ENCODE results near the gene DDX10. TPM values are rescaled to one million over a fixed set of nuclear protein-coding genes. Genes with fewer than 3 reads are reported as not detected.

DDX10 gene
- total RNA-seq, 1 experiment from 2014 or later, result 26.3 TPM

DNA sequence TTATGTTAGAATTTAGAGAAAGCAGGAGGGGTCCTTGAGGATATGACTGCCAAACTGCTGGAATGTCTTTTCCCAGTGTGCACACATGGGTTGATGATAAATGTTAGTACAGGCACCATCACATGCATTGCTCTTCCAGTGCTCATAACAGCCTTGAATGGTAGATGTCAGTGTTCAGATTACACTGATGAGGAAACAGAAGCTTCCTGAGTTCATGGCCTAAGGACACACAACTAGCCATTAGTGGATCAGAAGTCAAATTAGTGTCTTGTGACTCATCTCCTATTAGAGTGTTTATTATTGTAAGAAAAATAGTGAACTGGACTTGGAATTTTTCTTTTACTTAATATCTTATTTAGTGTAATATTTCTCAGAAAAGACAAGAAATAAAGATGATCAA lies 241.5 kb downstream of the DDX10 start:
- DNase-seq (ENCODE audit: low spot score), result peak; percentile 31

DNA sequence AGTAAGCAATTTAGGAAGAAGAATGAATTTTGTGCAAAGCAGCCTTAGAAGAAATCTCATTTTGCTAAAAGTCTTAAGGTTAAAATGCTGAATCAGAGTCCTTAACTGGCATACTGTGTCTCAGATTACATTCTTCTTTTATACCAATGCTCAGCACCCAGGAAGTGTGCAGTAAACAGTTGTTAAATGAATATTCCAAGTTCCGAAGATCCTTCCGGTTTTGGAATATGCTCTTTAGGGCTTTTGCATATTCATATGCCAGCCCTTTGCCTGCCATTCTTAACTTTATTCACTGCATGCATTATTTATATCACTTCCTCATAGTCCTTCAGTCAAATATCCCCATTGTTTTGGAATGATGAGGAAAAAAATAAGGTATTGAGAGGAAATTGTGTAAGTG lies 242.0 kb downstream of the DDX10 start:
- DNase-seq (ENCODE audit: low spot score), result peak; percentile 40

- DNase-seq (ENCODE audit: low spot score), result no peak
Observed at GRCh38 chr11:108909041-108909440, 244.2 kb downstream of the DDX10 start.

DNA sequence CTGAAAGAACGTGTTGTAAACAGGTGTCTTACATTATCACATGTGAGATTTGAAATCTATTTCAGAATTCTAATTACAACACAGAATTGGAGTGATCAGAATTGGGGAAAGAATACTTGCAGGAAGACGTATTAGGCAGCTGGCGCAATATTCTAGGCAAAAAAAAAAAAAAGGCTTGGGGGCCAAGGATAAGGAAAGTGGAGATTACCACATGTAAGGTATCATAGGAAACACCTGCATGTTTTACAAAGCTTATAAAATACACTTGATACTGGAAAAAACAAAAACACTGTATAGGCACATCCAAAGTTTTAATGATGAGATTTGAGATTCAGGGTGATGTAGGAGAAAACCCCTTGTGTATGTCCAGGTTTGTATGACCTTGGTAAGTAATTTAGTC lies 245.1 kb downstream of the DDX10 start:
- no peak for DNase-seq (ENCODE audit: low spot score)

- no peak for DNase-seq (ENCODE audit: low spot score)
Observed at GRCh38 chr11:108912581-108912980, 247.7 kb downstream of the DDX10 start.

DNA sequence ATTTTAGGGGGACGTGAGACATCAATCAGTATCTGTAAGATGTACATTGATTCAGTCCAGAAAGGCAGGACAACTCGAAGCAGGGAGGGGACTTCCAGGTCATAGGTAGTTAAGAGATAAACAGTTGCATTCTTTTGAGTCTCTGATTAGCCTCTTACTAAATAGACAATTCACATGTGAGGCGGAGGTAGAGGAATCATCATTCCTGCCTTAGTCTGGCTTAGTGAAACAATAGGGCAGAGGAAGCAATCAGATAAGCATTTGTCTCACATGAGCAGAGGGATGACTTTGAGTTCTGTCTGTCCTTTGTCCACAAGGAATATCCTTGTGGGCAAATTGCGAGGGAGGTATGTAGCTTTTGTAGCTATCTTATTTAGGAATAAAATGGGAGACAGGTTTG lies 248.3 kb downstream of the DDX10 start:
- no peak for DNase-seq (ENCODE audit: low spot score)

- no peak for DNase-seq (ENCODE audit: low spot score)
Observed at GRCh38 chr11:108914211-108914610, 249.3 kb downstream of the DDX10 start.

GRCh38 chr11:108914981-108915380 lies 250.1 kb downstream of the DDX10 start:
- DNase-seq (ENCODE audit: low spot score), result peak; percentile 6

DNA sequence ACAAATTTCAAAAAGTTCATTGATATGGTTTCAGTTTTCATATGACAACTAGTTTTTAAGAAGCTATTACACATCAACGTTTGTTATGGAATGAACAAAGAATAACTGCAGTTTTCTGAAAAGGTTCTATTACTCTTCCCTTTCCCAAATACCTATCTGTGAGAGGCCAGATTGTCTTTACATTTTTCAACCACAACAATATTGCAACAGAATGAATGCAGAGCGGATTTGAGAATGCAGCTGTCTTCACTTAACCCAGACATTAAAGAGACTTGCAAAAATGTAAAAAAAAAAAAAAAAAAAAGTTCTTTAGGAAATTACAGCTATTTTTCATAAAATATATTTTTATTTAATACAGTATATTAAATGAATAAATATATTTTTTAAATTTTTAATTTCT lies 250.8 kb downstream of the DDX10 start:
- no peak for DNase-seq (ENCODE audit: low spot score)

- DNase-seq (ENCODE audit: low spot score), result no peak
Observed at GRCh38 chr11:108916290-108916689, 251.4 kb downstream of the DDX10 start.

GRCh38 chr11:108916935-108917334 lies 252.1 kb downstream of the DDX10 start:
- no peak for DNase-seq (ENCODE audit: low spot score)

DNA sequence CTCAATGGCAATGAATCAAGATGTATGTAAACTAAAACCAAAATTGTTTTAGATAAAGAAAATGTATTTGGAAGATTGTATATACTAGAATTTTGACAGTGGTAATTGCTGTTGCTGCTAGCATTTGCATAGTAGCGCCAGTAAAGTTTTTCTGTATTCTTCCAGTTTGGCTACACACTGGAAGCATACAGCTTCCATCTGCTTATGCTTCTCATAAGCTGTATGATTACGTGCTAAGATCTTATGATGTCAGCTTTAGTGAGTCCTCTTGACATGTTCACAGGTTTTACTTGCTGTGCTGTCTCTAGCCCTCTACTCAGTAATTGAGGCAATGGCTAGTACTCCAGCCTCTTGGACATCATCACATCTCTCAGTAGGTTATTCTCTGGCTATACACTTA lies 256.3 kb downstream of the DDX10 start:
- DNase-seq (ENCODE audit: low spot score), result no peak

DNA sequence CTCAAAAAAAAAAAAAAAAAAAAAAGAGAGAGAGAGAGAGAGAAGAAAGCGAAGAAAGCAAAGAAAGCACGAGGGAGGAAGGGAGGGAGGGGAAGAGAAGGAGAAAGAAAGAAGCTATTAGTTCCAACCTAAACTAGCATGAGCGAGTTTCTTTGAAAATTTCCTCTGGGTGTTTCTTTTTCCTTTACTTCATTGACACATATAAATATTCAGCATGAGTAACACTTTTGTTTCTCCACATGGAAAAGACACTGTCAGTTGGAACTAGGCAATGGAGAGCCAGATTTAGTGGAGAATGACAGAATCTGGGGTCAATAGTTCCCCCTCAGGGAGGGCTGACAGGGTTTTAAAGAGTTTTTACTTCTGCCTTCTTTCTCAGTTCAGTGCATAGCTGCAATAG lies 257.4 kb downstream of the DDX10 start:
- no peak for DNase-seq (ENCODE audit: low spot score)

- DNase-seq (ENCODE audit: low spot score), result no peak
Observed at GRCh38 chr11:108923413-108923812, 258.5 kb downstream of the DDX10 start.

DNA sequence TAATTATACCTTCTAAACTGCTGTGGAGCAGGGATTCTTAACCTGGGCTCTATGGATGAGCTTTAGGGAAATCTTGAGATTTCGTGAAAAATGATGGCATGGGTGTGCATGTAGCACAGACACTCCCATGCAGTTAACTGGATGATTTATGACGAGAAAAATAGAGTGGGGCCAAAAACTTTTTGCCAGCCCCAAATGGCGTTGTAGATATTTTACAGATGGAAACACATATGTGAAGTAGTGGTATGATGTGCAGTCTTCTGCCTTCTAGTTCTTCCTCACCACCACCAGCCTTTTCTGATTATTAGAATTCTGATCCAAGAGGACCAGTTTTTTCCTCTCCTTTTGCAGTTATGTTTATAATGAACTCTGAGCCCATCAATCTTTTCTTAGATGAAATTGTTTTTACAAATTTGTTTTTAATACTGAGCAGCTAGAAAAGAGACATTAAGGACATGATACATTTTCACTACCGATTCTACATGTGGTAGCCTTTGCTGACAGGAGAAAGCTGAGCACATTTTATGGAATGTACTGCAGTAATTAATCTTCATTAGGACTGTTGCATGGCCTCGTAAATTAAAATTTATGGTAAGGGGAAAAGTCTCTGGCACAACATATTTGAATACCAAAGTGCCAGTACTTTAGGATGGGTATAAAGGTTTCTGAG lies 261.4 kb downstream of the DDX10 start:
- no peak for DNase-seq (ENCODE audit: low spot score)

DNA sequence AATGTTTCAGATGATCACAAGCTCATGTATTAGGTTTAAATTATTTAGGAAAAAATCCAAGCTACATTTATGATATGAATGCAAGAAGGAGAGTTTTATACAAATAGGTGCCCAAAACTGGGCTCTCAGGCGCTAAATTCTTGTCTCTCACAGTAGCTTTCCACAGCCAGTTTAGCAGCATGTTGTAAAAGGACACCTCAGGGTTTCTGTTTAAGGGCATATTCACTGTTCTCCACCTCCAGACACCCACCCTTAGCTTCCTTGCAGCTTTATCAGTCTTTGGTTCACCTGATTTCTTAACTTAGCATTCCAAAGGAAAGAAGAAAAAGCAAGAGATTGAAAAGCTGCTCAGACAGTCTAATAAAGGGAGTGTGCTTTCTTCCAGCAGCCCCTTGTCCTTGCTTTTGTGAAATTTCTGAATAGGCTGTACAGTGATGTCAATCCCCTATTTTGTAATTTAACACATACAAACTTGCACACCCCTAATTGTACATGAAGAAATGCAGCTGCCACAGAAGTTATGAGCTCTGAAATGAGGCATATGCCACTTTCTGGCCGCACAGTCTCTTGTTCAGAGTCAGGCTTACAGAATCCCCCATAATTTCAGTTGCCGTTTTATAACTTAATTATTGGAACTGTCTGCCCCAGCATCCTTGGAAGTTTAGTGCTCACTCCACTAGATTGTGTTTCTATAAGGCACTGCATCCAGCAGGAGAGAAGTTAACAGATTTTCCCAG lies 262.1 kb downstream of the DDX10 start:
- DNase-seq (ENCODE audit: low spot score), result no peak

GRCh38 chr11:108927791-108928545 lies 263.1 kb downstream of the DDX10 start:
- no peak for DNase-seq (ENCODE audit: low spot score)

DNA sequence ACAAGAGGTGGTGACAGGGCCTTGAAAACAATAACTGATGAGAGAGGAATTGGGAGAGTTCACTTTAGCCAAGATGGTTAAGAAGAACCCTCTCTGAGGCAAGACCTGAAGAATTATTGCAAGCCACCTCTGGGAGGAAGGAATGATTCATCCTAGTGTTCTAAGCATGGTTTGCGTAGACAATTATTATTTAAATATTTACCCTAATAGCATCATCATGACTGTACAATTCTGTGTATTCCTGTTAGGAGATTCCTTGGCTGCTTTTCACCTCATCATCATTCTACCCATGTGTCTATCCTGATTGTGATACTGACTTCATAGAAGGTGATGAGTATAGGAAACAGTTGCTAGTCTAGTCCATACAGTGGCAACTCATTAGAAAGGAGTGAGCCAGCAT lies 264.4 kb downstream of the DDX10 start:
- DNase-seq (ENCODE audit: low spot score), result peak; percentile 39

DNA sequence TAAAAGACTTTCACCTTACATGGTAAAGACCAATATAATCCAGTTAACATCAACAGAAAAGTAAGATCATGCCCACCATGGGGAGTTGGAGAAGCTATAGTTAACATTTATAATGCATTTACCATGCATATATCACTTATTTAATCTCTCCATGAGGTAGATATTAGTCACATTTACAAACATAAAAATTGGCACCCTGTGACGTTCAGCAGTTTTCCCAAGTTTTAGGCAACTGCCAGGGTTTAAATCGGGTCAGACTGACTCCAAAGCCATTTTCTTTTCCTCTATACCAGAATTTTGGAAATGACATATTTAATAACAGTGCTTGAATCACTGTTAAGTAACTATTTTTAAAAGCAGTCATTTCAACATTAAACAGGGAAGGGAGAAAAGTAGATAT lies 266.3 kb downstream of the DDX10 start:
- DNase-seq (ENCODE audit: low spot score), result no peak

DNA sequence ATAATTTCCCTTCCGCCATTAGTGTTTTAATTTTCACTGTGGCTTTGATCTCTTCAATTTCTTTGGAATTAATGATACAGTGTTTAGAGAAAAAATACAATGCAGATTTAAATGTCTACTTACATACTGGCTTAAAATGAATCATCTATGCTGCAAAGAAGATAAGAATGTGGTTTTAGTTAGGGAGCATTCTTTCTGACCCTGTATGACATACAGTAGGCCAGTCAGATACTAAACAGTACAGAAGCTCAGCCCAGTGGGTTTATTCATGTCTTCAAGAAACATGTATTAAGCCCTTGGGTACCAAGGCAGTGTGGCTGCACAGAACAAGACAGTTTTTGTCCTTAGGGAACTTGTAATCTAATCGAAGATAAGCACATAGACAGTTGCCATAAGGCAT lies 268.8 kb downstream of the DDX10 start:
- DNase-seq (ENCODE audit: low spot score), result no peak

GRCh38 chr11:108934289-108934688 lies 269.4 kb downstream of the DDX10 start:
- no peak for DNase-seq (ENCODE audit: low spot score)

- no peak for DNase-seq (ENCODE audit: low spot score)
Observed at GRCh38 chr11:108934696-108935095, 269.8 kb downstream of the DDX10 start.

GRCh38 chr11:108937746-108938145 lies 272.9 kb downstream of the DDX10 start:
- DNase-seq (ENCODE audit: low spot score), result no peak

All from H4 (cell line).